GM21360 (cell line): ENCODE results near the gene CDH23.

Source experiments
- ATAC-seq: cut with Tn5 transposase; IDR thresholded peaks from one replicate; pipeline ENCODE4 v1.9.1; 2021; ENCODE audit warnings: mild to moderate bottlenecking, moderate library complexity; ENCODE audit not compliant: unreplicated experiment

The CDH23 gene

DNA sequence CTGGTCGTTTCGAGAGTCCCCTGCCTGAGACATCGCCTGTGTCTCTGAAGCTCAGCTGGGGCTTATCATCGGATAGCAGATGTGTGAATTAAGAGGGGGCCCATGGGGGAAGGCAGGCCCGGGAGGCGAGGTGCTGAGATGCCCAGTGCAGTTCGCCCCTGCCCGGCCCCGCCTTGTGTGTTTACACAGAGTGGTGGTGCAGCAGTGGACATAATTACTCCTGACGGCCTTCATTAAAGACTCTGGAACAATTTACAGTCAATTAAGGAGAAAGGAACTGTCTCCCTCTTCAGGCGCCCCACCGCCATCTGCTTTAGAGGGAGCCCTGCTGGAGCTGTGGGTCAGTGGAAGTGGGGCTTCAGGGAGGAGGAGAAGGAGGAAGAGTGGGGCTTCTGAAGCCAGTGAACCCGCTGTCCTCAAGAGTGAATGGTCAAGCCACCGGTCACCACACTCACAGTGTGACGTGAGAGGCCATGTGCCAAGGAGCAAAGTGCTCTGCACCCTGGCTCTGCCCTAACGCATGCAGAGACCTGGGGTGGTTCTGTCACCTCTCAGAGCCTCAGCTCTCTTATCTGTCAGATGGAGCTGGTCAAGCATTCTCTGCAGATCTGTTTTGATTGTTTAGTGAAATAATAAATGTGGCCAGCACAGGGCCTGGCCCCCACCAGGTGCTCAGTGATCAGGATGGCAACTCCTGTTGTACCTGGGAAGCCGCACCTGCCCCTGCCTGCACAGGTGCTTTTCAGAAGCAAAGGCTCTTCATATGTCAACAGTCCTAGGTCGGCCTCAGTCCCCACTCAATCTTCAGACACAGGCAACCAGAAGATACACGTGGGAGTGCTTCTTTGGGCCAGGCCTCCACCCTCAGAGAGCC lies 65.6 kb downstream of the CDH23 start:
- no peak for ATAC-seq

DNA sequence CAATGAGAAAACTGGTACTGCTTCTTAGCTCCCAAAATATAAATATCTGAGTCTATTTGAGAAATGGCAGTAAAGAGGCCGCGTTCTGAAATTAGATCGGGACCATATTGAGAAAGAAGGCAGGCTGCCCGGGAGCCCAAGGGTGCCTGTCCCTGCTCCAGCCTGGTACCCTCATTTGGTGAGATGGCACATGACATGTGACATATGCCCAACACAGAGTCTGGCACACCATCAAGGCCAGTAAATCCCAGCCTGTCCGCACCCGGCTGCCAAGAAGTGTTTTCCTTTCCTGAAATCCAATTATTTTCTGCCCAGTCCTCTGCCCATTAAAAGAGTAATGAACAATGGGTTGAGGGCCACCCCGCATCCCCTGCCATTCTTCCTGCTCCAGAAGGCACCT lies 66.4 kb downstream of the CDH23 start:
- no peak for ATAC-seq

DNA sequence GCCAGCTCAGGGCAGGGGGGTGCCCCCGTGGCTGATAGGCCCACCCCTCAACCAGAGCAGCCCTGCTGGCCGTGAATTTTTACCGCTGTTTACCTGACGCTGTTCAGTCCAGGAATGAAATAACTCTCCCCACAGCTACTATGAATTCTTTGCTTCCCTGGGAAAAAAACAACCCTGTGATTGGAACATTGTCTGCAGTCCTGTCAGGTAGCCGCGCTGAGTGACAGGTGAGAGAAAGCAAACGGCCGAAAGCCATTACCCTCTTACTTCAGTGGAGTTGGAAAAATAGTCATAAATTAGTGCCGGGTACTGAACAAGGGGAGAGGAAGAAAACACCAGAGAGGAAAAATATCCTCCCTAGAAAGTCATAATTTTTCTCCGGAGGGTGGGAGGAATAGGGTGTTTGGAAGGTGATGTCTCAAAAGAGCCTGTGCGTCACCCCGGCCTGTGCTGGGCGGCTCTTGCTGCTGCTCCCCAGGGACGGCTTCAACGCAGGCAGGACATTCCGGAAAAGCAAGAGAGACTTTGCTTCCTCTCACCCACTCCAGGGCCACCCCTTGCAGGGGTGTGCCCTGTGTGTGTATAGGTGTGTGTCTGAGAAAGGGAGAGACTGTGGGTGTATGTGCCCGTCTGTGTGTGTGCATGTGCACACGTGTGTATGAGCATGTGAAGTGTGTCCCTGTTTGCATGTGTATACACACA lies 69.0 kb downstream of the CDH23 start:
- ATAC-seq: no peak

DNA sequence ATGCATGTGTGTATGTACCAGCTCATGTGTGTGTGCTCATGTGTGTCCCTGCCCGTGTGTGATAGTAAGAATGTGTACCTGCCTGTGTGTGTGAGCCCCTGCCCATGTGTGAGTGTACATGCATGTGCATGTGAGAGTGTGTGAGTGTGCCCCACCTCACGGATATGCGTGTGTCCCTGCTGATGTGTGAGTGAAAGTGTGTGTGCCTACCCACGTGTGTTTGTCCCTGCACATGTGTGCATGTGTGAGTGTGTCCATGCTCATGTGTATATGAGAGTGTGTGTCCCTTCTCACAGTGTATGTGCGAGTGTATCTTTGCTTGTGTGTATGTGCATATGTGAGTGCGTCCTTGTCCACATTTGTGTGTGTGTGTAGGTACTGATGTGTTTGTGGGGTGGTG lies 69.6 kb downstream of the CDH23 start:
- ATAC-seq: no peak

DNA sequence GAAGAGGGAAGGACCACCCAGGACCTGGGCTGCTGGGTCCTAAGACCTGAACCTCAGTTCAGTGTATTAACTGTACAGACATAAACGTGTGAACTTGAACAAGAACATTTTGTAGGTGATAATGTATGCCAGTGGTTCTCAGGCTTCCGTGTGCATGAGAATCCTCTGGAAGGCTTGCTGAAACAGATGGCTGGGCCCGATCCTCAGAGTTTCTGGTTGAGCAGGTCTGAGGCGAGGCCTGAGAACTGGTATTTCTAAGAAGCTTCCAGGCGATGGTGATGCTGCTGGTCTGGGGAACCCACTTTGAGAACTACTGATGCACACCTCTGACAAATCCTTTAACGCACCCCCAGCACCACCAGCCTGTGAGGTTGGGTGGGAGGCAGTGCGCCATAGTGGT lies 70.4 kb downstream of the CDH23 start:
- ATAC-seq: no peak

DNA sequence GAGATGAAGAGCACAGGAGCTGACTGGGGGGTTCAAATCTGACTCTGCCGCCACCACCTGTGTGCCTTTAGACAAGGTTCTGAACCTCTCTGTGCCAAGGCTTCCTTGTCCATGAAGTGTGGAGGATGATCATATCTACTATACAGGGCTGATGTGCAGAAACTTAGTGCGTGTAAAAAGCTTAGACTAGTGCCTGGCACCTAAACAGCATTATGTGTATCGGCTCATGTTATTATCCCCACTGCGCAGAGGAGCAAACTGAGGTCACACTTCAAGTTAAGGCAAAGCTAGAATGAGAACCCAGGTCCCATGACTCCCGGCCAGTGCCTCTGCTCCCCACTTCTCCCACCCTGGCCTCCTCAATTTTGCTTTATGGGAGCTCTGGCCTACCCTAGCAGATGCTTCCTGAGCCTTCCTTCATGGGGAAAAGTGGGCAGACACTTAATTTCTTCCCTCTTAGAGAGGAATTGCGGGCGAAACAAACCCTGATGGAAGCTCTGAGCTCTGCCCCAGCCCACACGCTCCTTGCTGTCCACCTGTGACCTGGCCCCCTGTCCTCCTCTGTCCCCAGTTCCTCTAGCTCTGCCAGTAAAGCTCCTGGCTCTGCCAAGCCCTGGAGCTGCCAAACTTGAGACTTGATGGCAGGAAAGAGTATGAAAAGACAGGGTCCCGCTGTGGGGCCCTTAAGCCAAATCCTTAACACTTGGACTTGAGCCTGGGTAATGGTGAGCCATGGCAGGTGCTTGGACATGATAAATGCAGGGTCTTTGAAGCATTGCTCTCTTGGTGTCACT lies 71.0 kb downstream of the CDH23 start:
- ATAC-seq: no peak

DNA sequence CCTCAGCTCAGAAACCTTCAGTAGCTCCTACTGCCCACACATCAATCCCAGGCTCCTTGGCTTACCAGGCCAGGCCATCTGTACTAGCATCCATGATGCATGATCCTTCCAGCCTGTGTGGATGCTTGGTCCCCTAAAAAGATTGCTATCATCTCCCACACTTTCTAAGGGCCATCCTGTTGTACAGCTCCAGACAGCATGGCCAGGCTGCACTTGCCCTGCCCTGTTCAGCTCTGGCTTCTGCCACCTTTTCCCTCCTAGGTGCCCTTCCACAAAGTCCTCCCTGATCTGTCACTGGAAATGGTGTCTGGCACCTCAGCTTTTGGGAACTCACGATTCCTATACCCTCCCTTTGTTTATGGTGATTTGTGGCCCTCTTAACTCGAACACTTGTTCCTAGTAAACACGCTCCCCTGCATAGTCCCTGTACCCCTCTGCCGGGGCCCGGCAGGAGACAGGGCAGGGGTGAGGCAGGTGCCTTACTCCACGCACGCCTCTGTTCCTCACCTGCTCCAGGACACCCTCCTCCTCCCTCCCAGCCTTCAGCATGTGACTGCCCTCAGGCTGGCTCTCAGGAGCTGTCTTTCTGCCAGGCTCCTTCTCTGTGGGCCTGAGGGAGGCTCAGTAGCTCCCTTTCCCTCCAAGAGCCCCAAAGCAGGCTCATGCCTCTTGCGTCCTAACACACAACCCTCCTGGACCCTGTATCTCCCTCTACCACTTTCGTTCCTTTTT lies 71.8 kb downstream of the CDH23 start:
- no peak for ATAC-seq

DNA sequence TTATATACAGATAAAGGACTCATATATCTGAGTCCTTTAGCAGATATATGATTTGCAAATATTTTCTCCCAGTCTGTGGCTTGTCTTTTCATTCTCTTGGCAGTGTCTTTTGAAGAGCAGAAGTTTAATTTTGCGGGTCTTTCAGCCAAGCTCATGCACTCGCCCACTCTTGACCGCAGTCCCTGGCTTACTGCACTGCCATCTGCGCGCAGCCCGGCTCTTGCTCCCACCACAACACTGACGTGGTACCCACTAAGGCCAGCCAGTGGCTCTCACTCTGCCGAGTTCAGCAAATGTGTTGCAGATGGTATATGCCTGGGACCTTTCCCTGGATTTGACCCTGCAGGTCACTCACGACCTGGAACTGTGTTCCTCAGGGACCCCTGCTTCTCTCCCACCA lies 74.3 kb downstream of the CDH23 start:
- no peak for ATAC-seq

DNA sequence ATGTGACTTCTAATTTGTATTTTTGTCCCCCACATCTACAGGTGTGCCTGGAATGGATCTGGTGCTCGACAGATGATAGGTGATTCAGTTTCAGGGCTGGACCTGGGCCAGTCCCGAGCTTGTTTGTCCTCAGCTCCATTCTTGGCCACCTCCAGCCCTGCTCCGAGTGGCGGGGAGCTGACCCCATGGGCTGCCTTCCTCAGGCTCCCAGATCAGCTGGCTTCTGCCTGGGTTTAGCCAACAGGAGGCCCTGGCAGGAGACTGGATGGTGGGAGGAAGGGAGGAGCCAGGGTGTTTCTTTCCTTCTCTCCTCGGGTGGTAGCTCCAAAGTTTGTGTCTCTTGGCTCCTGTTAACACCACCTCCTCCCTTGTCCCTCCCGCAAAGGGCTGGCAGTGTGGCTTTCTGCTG lies 75.2 kb downstream of the CDH23 start:
- ATAC-seq: no peak

DNA sequence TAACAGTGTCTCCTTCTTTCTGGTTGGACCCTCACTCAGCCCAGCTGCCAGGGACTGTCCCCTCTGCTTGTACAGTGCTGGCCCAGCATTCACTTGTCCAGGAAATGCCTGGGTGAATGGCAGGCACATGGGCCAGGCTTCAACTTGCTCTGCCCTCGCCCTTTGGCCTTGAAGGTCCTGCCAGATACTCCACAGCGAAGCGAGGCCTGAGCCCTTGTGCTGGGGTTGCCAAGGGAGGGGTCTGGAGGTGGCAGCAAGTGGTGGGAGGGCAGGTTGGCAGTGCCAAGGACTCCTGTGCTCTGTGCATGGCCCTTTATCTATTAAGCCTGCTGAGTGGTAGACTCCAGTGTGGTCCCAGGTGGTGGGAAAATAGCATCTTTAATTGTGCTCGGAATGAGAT lies 75.7 kb downstream of the CDH23 start:
- no peak for ATAC-seq

DNA sequence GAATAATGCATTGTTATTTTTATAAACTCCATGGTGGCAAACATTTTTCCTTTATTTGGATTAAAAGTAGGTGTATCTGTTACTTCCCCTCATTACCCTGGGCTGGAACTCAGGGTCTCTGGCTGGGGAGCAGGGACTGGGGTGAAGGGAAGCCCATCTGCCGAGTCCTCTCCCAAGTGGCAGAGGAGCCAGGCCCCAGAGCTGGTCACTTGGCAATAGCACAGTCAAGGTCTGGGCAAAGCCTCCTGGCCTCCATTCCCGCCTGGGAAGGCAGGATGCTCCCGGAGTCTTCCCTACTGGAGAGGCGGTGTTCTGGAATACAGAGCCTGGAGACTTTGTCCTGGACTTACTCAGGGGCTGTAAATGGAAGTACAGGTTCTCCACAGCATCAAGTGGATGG lies 76.2 kb downstream of the CDH23 start:
- no peak for ATAC-seq

DNA sequence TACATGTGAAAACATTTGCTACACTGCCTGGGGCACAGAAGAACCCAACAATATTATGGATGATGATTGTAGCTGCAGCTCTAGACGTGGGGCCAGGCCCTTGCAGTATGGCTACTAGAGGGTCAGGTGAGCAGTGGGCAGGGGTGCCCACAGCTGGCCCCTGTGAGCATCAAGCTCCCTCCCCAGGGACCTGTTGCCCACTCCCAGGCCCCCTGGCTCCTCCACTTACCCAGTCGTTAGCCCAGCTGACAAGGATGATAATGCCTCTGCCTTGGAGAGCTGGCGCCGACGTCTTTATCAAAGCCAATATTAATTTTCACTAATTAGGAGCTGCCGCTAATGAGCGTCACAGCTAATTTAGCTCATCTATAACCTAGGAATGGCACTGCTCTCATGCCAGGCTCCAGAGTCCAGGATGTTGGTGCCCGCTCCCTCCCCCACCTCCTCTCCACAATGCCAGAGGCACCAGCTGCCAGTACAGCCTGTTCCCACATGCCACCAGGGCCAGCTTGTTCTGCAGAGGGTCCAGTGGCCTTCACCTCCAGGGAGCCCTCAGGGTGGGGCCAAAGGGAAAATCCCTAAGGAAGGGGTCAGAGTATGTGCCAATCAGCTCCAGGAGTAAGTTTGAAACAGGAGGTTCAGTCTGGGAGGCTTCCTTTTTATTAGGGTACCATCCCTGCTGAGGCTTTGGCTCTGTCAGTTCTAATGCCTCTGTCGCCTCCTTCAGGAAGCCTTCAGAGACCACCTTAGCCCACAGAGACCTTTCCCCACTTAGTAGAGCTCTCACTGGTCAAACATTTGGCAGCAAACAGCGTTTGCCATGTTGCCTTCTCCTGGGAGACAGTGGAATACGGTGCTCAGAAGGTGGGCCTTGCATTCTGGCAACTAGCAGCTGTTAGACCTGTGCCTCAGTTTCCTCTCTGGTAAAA lies 77.2 kb downstream of the CDH23 start:
- ATAC-seq: no peak

DNA sequence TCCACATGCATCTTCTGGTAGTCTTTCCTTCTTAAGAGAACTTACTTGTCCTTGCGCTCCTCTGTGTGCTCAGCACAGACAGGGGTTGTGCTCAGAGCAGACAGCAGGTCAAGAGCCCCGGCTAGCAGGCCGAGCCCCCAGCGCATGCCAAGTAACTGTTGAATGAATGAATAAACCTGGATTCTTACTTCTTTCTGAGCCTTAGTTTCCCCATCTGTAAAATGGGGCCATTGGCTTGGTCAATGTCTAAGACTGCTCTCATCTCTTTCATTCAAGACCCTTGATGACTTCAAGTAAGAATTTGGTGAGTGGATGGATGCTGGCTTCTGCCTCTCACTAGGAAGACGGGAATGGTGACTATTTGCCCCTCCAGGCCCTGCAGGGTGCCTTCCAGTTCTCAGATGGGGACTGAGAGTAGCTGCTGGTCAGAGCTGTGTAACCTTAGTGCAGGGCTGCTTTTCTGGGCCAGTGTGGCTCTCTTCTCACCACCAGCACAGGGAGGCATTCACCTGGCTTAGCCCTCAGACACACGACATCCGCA lies 78.1 kb downstream of the CDH23 start:
- no peak for ATAC-seq

DNA sequence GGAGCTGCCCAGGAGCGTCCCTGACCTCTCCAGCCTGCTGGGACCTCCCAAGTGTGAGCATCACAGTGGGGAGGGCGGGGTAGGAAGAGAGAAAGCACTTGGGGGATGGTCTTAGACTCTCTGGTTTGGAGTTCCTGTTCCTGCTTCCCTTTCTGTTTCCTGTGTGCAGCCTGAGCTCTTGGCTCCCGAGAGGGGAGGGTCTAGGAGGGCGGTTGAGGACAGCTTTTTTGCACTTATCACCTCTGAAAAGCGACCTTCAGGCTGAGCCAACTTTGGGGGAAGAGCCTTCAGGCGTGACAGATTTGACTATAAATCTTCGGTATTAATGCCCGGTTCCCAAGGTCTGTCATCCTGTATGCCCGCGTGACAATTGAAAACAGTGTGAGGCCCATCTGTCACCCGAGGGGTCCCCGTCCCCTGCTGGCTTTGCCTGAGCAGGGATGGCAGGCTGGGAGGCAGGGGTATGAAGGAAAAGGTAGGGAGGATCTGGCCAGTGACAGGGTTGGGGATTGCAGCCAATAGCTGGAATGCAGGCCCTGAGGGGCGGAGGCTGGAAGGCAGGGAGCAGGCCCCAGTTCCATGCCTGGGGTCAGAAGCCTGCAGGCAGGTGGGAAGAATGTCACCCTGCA lies 78.6 kb downstream of the CDH23 start:
- no peak for ATAC-seq

DNA sequence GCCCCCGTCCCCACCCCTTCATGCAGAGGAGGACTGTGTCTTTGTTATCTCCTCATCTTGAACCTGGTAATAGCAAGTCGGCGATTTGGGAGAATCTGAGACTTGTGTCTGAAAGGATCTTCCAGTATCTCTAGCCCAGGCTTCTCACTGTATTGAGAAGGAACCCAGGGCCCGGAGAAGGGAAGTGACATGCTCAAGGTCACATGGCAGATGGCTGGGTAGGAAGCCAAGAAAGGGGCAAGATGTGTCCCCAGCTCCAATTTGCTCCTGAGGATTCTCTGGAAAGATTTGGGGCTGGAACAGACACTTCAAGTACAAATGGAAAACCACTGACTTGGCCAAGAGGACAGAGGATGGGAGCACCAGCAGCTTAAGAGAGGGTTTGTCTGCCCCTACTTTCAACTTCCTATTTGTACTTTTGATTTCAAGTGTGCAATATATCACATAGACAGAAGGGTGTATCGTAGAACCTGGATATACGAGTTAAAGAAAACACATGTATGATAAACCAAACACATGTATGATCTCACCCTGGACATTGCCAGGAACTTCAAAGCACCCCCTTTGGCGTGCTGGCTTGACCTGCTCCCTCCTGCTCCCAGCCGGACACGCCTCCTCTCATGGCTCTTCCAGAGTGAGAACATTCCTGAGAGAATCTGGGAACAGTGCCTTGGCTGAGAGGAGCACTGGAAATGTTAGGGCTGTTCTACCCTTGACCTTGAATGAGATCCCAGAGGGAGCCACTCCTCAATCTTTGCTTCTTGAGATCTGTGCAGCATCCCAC lies 79.7 kb downstream of the CDH23 start:
- ATAC-seq: no peak

DNA sequence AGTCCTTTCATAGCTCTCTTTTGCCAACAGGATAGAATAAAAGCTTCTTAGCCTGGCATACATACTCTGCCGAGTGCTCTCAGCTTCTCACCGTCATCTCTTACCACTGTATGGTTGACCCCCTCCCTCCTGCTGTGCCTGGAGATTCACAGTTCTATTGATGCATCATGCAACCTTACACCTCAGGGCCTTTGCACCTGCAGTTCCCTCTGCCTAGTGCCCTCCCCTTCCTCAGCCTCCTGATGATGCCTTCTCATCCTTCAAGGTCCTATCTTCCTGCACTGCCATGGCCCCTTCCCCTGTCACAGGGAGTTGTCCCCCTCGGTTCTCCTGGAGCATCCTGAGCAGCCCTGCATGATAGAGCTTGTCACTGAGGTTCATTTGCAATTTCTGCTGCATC lies 81.5 kb downstream of the CDH23 start:
- ATAC-seq: no peak

DNA sequence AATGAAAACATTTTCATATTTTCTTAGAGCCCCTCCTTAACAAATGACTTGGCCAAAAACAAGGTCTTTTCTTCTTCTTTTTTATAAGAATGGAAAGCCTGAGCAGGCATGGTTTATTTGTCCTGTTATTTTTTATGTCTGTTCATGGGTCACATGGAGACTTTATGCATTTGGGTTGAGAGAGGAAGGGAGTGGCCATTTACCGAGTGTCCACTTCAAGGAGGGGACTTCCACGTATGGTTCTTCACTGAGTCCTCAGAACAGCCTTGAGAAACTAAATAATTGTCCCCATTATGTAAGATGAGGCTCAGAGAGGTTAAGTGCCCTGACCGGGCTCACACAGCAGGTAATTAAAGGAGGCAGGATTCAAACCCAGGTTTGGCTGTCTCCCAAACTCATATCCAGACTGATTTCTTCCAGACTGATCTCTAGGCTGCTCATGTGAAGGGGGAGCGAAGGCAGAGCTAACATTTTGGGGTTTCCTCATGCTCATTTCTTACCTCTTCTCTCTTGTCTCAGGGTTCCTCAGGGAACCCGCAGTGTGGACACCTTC lies 82.2 kb downstream of the CDH23 start:
- ATAC-seq: no peak

DNA sequence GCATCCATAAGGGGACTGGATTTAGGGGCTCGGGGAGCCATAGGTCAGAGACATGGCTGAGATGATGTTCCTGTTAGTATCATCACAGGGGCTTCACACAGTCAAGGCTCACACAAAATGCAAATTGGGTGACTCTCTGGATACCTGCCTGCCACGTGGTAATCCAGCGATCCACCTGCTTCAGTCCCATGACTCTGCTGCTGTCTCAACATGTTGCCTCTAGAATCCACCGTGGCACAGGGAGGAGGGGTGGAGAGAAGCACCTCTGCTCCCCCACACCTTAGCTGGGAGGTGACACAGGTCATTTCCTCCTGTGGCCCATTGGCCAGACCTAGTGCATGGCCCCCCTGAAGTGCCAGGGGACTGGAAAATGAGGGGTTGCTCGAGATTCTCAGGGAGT lies 83.1 kb downstream of the CDH23 start:
- ATAC-seq: no peak
